ENCODE measurements around the gene TRIM58. TPM values are rescaled to one million over a fixed set of nuclear protein-coding genes. Genes with fewer than 3 reads are reported as not detected.

Gene TRIM58
- polyA plus RNA-seq, 1 donor (not counting 4 experiments of a cell fraction or from before 2014, with no cell fraction given), result 0.14 TPM

DNA sequence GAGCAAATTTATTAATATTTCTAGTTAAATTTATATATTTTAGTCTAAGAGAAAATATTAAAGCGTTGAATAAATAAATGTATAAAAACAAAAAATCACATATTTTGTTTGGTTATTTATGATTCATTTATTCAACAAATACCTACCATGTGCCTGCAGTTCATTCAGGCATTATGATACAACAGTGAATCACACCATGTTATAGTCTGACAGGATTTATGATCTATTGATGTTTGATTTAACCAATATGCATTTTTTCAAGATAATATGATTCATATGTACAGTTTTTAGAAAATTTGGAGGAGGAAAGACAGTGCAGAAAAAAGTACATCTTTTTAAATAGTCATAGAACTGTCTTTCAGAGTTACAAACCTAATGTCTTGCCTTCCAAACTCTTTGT is 7.4 kb upstream of the TRIM58 start:
- no peak for FAIRE-seq
- DNase-seq (ENCODE audit: low read depth, low spot score), result no peak
- H2AFZ ChIP-seq (ENCODE audit: control insufficient read depth, low read length), result no peak overlapping the region
- H3K4me1 ChIP-seq (ENCODE audit: control insufficient read depth, extremely low read depth, insufficient read depth, low read length), result no peaks in the 10 kb centered on the region
- no peak for TF ChIP-seq CTCF (optimal IDR thresholded peaks at IDR 0.05 in 1 of 3, IDR thresholded peaks at IDR 0.05 in 1 of 3, conservative IDR thresholded peaks at IDR 0.05 in 1 of 3; ENCODE audit: extremely low read depth in 1 of 3, insufficient read depth in 2 of 3, low read length in 3 of 3)
- no peak for TF ChIP-seq EZH2 (IDR thresholded peaks at IDR 0.05; ENCODE audit: low read length)
- no peak overlapping the region for H3K4me3 ChIP-seq (ENCODE audit: control insufficient read depth in 2 of 3, extremely low read depth in 1 of 3, insufficient read depth in 2 of 3, low read depth in 1 of 3, low read length in 3 of 3)
- H3K9me3 ChIP-seq (ENCODE audit: control insufficient read depth, low read depth, low read length), result no peaks in the 10 kb centered on the region
- no peaks in the 10 kb centered on the region for H3K79me2 ChIP-seq (ENCODE audit: control insufficient read depth, insufficient read depth, low read length)
- H3K36me3 ChIP-seq (ENCODE audit: control insufficient read depth in 2 of 2, extremely low read depth in 1 of 2, insufficient read depth in 2 of 2, low read length in 2 of 2), result no peaks in the 10 kb centered on the region
- dilution Hi-C loops (cut with MboI; ENCODE audit: extremely low pct_ligation_motif_present, low sequenced_read_pairs), result no loop called here
- H3K27me3 ChIP-seq (ENCODE audit: control insufficient read depth, extremely low read depth, insufficient read depth, low read length), result no peaks in the 10 kb centered on the region
- H3K9me1 ChIP-seq (ENCODE audit: control insufficient read depth, extremely low read depth, insufficient read depth, low read length), result no peaks in the 10 kb centered on the region
- H3K9ac ChIP-seq (ENCODE audit: control insufficient read depth, extremely low read depth, insufficient read depth, low read length), result no peak overlapping the region
- H3K4me2 ChIP-seq (ENCODE audit: control insufficient read depth, extremely low read depth, insufficient read depth, low read depth, low read length), result no peak overlapping the region
- H4K20me1 ChIP-seq (ENCODE audit: control insufficient read depth, extremely low read depth, insufficient read depth, low read length), result no peaks in the 10 kb centered on the region
- no peak overlapping the region for H3K27ac ChIP-seq (ENCODE audit: control insufficient read depth, insufficient read depth, low read length)

- dilution Hi-C loops (cut with MboI; ENCODE audit: extremely low pct_ligation_motif_present, low sequenced_read_pairs), result no loop called here
- no peaks in the 10 kb centered on the region for H3K79me2 ChIP-seq (ENCODE audit: control insufficient read depth, insufficient read depth, low read length)
- no peaks in the 10 kb centered on the region for H3K27me3 ChIP-seq (ENCODE audit: control insufficient read depth, extremely low read depth, insufficient read depth, low read length)
- no peaks in the 10 kb centered on the region for H3K9me3 ChIP-seq (ENCODE audit: control insufficient read depth, low read depth, low read length)
- no peak for DNase-seq (ENCODE audit: low read depth, low spot score)
- no peaks in the 10 kb centered on the region for H4K20me1 ChIP-seq (ENCODE audit: control insufficient read depth, extremely low read depth, insufficient read depth, low read length)
- H2AFZ ChIP-seq (ENCODE audit: control insufficient read depth, low read length), result no peak overlapping the region
- no peaks in the 10 kb centered on the region for H3K36me3 ChIP-seq (ENCODE audit: control insufficient read depth in 2 of 2, extremely low read depth in 1 of 2, insufficient read depth in 2 of 2, low read length in 2 of 2)
- no peaks in the 10 kb centered on the region for H3K4me1 ChIP-seq (ENCODE audit: control insufficient read depth, extremely low read depth, insufficient read depth, low read length)
- FAIRE-seq, result no peak
- H3K9me1 ChIP-seq (ENCODE audit: control insufficient read depth, extremely low read depth, insufficient read depth, low read length), result no peaks in the 10 kb centered on the region
- no peak overlapping the region for H3K9ac ChIP-seq (ENCODE audit: control insufficient read depth, extremely low read depth, insufficient read depth, low read length)
- no peak overlapping the region for H3K4me3 ChIP-seq (ENCODE audit: control insufficient read depth in 2 of 3, extremely low read depth in 1 of 3, insufficient read depth in 2 of 3, low read depth in 1 of 3, low read length in 3 of 3)
- H3K4me2 ChIP-seq (ENCODE audit: control insufficient read depth, extremely low read depth, insufficient read depth, low read depth, low read length), result no peak overlapping the region
- TF ChIP-seq CTCF (optimal IDR thresholded peaks at IDR 0.05 in 1 of 3, IDR thresholded peaks at IDR 0.05 in 1 of 3, conservative IDR thresholded peaks at IDR 0.05 in 1 of 3; ENCODE audit: extremely low read depth in 1 of 3, insufficient read depth in 2 of 3, low read length in 3 of 3), result no peak
- no peak for TF ChIP-seq EZH2 (IDR thresholded peaks at IDR 0.05; ENCODE audit: low read length)
- no peak overlapping the region for H3K27ac ChIP-seq (ENCODE audit: control insufficient read depth, insufficient read depth, low read length)
Measured at GRCh38 chr1:247854899-247855545, 2.0 kb upstream of the TRIM58 start.
